ENCODE data around the gene ABCA9.
"Not testable (repeated sequence)": the region's sequence is repeated elsewhere in the genome, so short reads cannot be mapped to it uniquely, and the experiment has no call there.

ABCA9 gene

DNA sequence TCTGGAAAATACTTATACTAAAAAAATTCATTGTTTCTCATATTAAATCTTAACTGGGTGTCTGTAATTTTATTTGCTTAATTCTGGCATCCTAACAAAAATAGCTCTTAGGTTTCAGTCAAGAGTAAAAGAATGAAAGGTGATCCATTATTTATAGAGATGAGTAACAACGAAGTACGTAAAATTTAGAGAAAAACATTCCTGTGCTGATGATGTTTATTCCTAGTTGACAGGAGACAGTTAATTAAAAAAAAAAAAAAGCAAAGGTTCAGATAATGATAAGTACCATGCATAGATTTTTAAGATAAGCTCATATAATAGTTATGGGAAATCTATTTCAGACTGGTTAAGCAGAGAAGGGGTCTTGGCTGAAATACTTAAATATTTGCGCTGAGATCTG, 50.8 kb downstream of the ABCA9 start:
- Histone ChIP-seq H3K79me2 (ENCODE audit: control insufficient read depth, insufficient read depth, low read length, poor library complexity) (no peaks in the 10 kb centered on the region), H2AK5ac (ENCODE audit: low read length) (no peak overlapping the region), H3K9ac (ENCODE audit: low read length) (no peak overlapping the region), H3K4me3 (ENCODE audit: low read depth, low read length) (no peak overlapping the region), H3K4me2 (ENCODE audit: low read length) (no peak overlapping the region), H3K79me1 (ENCODE audit: low read length) (no peaks in the 10 kb centered on the region), H3K27me3 (ENCODE audit: insufficient read depth, low read length) (no peaks in the 10 kb centered on the region), H4K8ac (ENCODE audit: low read depth, low read length) (no peak overlapping the region), H3K27ac (ENCODE audit: low read depth, low read length) (no peak overlapping the region), H3K9me3 (ENCODE audit: insufficient read depth, low read depth, low read length) (no peaks in the 10 kb centered on the region), H2BK120ac (ENCODE audit: insufficient read depth, low read length, poor library complexity) (no peak overlapping the region), H2AFZ (ENCODE audit: insufficient read depth, low read length, poor library complexity) (no peak overlapping the region), H3K18ac (ENCODE audit: low read length) (no peak overlapping the region), H3K23ac (ENCODE audit: low read length) (no peak overlapping the region), H4K91ac (ENCODE audit: low read depth, low read length) (no peak overlapping the region), H2BK5ac (ENCODE audit: low read depth, low read length, poor library complexity) (no peak overlapping the region), H4K12ac (ENCODE audit: low read depth, low read length) (no peak overlapping the region), H3K4ac (ENCODE audit: low read depth, low read length) (no peak overlapping the region), H3K14ac (ENCODE audit: low read length) (no peak overlapping the region), H2BK12ac (ENCODE audit: low read length) (no peak overlapping the region), H3K4me1 (ENCODE audit: control insufficient read depth in 1 of 2, insufficient read depth in 2 of 2, low read length in 2 of 2) (no peaks in the 10 kb centered on the region), H3K36me3 (ENCODE audit: control insufficient read depth in 1 of 2, insufficient read depth in 2 of 2, low read length in 2 of 2) (no peaks in the 10 kb centered on the region)
- no peak for DNase-seq
- WGBS (ENCODE audit: extremely low coverage, insufficient coverage, insufficient read length), result no CpG with 5 or more reads among the region's 3 CpGs

DNA sequence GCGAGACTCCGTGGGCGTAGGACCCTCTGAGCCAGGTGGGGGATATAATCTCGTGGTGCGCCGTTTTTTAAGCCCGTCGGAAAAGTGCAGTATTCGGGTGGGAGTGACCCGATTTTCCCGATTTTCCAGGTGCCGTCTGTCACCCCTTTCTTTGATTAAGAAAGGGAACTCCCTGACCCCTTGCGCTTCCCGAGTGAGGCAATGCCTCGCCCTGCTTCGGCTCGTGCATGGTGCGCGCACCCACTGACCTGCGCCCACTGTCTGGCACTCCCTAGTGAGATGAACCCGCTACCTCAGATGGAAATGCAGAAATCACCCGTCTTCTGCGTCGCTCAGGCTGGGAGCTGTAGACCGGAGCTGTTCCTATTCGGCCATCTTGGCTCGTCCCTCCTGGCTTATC, 56.0 kb downstream of the ABCA9 start:
- DNase-seq; H3K4me2 ChIP-seq (ENCODE audit: low read length); H3K23ac ChIP-seq (ENCODE audit: low read length); H3K4ac ChIP-seq (ENCODE audit: low read depth, low read length); H3K79me1 ChIP-seq (ENCODE audit: low read length); H3K27ac ChIP-seq (ENCODE audit: low read depth, low read length); H2AFZ ChIP-seq (ENCODE audit: insufficient read depth, low read length, poor library complexity); H2BK120ac ChIP-seq (ENCODE audit: insufficient read depth, low read length, poor library complexity); H2BK5ac ChIP-seq (ENCODE audit: low read depth, low read length, poor library complexity); H2BK12ac ChIP-seq (ENCODE audit: low read length); H3K27me3 ChIP-seq (ENCODE audit: insufficient read depth, low read length); H3K79me2 ChIP-seq (ENCODE audit: control insufficient read depth, insufficient read depth, low read length, poor library complexity); H3K18ac ChIP-seq (ENCODE audit: low read length); H3K9me3 ChIP-seq (ENCODE audit: insufficient read depth, low read depth, low read length); H3K9ac ChIP-seq (ENCODE audit: low read length); H3K4me3 ChIP-seq (ENCODE audit: low read depth, low read length); H3K36me3 ChIP-seq (ENCODE audit: control insufficient read depth in 1 of 2, insufficient read depth in 2 of 2, low read length in 2 of 2); H4K8ac ChIP-seq (ENCODE audit: low read depth, low read length); H4K91ac ChIP-seq (ENCODE audit: low read depth, low read length); H4K12ac ChIP-seq (ENCODE audit: low read depth, low read length); H3K4me1 ChIP-seq (ENCODE audit: control insufficient read depth in 1 of 2, insufficient read depth in 2 of 2, low read length in 2 of 2); H2AK5ac ChIP-seq (ENCODE audit: low read length); H3K14ac ChIP-seq (ENCODE audit: low read length): not testable (repeated sequence)
- WGBS (ENCODE audit: extremely low coverage, insufficient coverage, insufficient read length), result no CpG with 5 or more reads among the region's 27 CpGs

DNA sequence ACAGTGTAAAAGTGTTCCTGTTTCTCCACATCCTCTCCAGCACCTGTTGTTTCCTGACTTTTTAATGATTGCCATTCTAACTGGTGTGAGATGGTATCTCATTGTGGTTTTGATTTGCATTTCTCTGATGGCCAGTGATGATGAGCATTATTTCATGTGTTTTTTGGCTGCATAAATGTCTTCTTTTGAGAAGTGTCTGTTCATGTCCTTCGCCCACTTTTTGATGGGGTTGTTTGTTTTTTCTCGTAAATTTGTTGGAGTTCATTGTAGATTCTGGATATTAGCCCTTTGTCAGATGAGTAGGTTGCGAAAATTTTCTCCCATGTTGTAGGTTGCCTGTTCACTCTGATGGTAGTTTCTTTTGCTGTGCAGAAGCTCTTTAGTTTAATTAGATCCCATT, 61.0 kb downstream of the ABCA9 start:
- H3K36me3 ChIP-seq (ENCODE audit: control insufficient read depth in 1 of 2, insufficient read depth in 2 of 2, low read length in 2 of 2); H2BK120ac ChIP-seq (ENCODE audit: insufficient read depth, low read length, poor library complexity); H2AK5ac ChIP-seq (ENCODE audit: low read length); H4K8ac ChIP-seq (ENCODE audit: low read depth, low read length); H3K9ac ChIP-seq (ENCODE audit: low read length); H3K79me2 ChIP-seq (ENCODE audit: control insufficient read depth, insufficient read depth, low read length, poor library complexity); H3K79me1 ChIP-seq (ENCODE audit: low read length); DNase-seq; H4K91ac ChIP-seq (ENCODE audit: low read depth, low read length); H4K12ac ChIP-seq (ENCODE audit: low read depth, low read length); H2BK12ac ChIP-seq (ENCODE audit: low read length); H2AFZ ChIP-seq (ENCODE audit: insufficient read depth, low read length, poor library complexity); H3K23ac ChIP-seq (ENCODE audit: low read length); H3K27ac ChIP-seq (ENCODE audit: low read depth, low read length); H3K14ac ChIP-seq (ENCODE audit: low read length); H3K4ac ChIP-seq (ENCODE audit: low read depth, low read length); H3K27me3 ChIP-seq (ENCODE audit: insufficient read depth, low read length); H3K9me3 ChIP-seq (ENCODE audit: insufficient read depth, low read depth, low read length); H3K4me2 ChIP-seq (ENCODE audit: low read length); H3K4me3 ChIP-seq (ENCODE audit: low read depth, low read length); H3K4me1 ChIP-seq (ENCODE audit: control insufficient read depth in 1 of 2, insufficient read depth in 2 of 2, low read length in 2 of 2); H3K18ac ChIP-seq (ENCODE audit: low read length); H2BK5ac ChIP-seq (ENCODE audit: low read depth, low read length, poor library complexity): not testable (repeated sequence)
- no CpG with 5 or more reads among the region's 3 CpGs for WGBS (ENCODE audit: extremely low coverage, insufficient coverage, insufficient read length)

DNA sequence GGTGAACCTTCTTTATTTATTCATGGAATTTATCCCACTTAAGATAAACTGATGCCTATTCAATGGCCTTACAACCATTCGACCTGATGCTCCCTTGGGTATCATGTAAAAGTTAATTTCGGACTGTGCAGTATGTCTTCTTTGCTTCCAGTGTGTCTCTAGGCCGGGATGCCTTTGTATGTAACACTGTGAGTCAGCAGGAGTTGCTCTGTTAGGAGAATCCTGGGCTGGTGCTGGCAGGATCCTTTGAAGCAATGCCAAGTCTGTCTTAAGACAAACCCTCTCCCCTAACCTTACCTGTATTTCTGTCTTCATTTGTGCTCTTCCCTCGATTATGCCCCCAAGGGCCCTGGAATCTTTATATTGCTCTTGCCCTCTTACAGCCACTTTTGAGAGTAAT, 67.6 kb downstream of the ABCA9 start:
- no peak overlapping the region for H4K8ac ChIP-seq (ENCODE audit: low read depth, low read length)
- H2BK120ac ChIP-seq (ENCODE audit: insufficient read depth, low read length, poor library complexity), result no peak overlapping the region
- H3K36me3 ChIP-seq (ENCODE audit: control insufficient read depth in 1 of 2, insufficient read depth in 2 of 2, low read length in 2 of 2), result no peaks in the 10 kb centered on the region
- H3K79me1 ChIP-seq (ENCODE audit: low read length), result no peaks in the 10 kb centered on the region
- H3K4me2 ChIP-seq (ENCODE audit: low read length), result no peak overlapping the region
- H2AK5ac ChIP-seq (ENCODE audit: low read length), result no peak overlapping the region
- H3K27me3 ChIP-seq (ENCODE audit: insufficient read depth, low read length), result no peaks in the 10 kb centered on the region
- H3K79me2 ChIP-seq (ENCODE audit: control insufficient read depth, insufficient read depth, low read length, poor library complexity), result no peaks in the 10 kb centered on the region
- H3K18ac ChIP-seq (ENCODE audit: low read length), result no peak overlapping the region
- no peak overlapping the region for H2AFZ ChIP-seq (ENCODE audit: insufficient read depth, low read length, poor library complexity)
- no CpG with 5 or more reads among the region's 4 CpGs for WGBS (ENCODE audit: extremely low coverage, insufficient coverage, insufficient read length)
- H2BK12ac ChIP-seq (ENCODE audit: low read length), result no peak overlapping the region
- no peak overlapping the region for H3K27ac ChIP-seq (ENCODE audit: low read depth, low read length)
- DNase-seq, result no peak
- no peaks in the 10 kb centered on the region for H3K4me1 ChIP-seq (ENCODE audit: control insufficient read depth in 1 of 2, insufficient read depth in 2 of 2, low read length in 2 of 2)
- no peak overlapping the region for H3K4me3 ChIP-seq (ENCODE audit: low read depth, low read length)
- no peak overlapping the region for H4K91ac ChIP-seq (ENCODE audit: low read depth, low read length)
- no peaks in the 10 kb centered on the region for H3K9me3 ChIP-seq (ENCODE audit: insufficient read depth, low read depth, low read length)
- H3K23ac ChIP-seq (ENCODE audit: low read length), result no peak overlapping the region
- no peak overlapping the region for H3K9ac ChIP-seq (ENCODE audit: low read length)
- no peak overlapping the region for H3K4ac ChIP-seq (ENCODE audit: low read depth, low read length)
- H3K14ac ChIP-seq (ENCODE audit: low read length), result no peak overlapping the region
- H4K12ac ChIP-seq (ENCODE audit: low read depth, low read length), result no peak overlapping the region
- H2BK5ac ChIP-seq (ENCODE audit: low read depth, low read length, poor library complexity), result no peak overlapping the region
